ENCODE results near the gene NKX2-4.

NKX2-4 gene

GRCh38 chr20:21364413-21364812, 32.9 kb downstream of the NKX2-4 start:
- no peak for TF ChIP-seq CTCF (IDR thresholded peaks at IDR 0.05; ENCODE audit: control insufficient read depth, extremely low read depth, insufficient read depth)
- H3K4me3 ChIP-seq (ENCODE audit: low read depth, low read length), result no peak overlapping the region
- no peak for DNase-seq (ENCODE audit: low read depth)

- H3K4me3 ChIP-seq (ENCODE audit: low read depth, low read length), result no peak overlapping the region
- no peak for TF ChIP-seq CTCF (IDR thresholded peaks at IDR 0.05; ENCODE audit: control insufficient read depth, extremely low read depth, insufficient read depth)
- DNase-seq (ENCODE audit: low read depth), result no peak
Measured at GRCh38 chr20:21361266-21361665, 36.1 kb downstream of the NKX2-4 start.

DNA sequence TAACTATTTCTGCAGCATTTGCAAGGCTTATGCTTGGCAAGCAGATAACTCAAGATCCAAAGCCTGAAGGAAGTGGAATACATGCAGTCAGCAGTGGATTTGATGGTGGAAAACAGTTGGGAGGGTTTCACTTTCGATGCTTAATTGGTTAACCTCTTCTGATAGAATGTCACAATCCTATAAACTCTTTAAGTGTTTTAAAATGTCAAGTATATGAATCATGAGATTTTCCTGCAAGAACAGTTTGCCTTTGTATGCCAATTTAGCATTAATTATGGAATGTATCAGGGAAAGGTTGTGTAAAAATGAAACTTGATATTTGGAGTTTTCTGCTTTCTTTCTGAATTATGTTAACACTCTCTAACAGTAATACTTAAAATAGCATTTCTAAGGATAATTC, 36.6 kb downstream of the NKX2-4 start:
- no peak for TF ChIP-seq CTCF (IDR thresholded peaks at IDR 0.05; ENCODE audit: control insufficient read depth, extremely low read depth, insufficient read depth)
- DNase-seq (ENCODE audit: low read depth), result no peak
- H3K4me3 ChIP-seq (ENCODE audit: low read depth, low read length), result no peak overlapping the region

DNA sequence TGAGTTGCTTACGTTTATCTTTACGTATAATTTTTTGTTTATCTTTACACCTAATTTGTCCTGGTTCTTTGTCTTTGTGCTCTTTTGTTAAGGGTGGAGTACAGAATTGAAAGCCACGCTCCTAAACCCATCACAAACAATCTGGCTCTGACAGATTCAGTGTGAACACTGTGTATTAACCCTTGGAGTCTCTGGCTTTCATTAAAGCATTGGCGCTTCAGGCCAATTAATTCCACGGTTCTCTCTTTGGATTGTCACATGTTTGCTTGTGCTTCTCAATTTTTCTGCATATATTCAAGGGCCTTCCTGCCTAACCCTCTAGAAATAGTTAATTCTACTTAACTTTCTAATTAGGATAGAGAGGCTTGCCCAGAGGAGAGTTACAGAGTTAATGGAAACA, 38.6 kb downstream of the NKX2-4 start:
- DNase-seq (ENCODE audit: low read depth), result no peak
- no peak overlapping the region for H3K4me3 ChIP-seq (ENCODE audit: low read depth, low read length)
- no peak for TF ChIP-seq CTCF (IDR thresholded peaks at IDR 0.05; ENCODE audit: control insufficient read depth, extremely low read depth, insufficient read depth)

DNA sequence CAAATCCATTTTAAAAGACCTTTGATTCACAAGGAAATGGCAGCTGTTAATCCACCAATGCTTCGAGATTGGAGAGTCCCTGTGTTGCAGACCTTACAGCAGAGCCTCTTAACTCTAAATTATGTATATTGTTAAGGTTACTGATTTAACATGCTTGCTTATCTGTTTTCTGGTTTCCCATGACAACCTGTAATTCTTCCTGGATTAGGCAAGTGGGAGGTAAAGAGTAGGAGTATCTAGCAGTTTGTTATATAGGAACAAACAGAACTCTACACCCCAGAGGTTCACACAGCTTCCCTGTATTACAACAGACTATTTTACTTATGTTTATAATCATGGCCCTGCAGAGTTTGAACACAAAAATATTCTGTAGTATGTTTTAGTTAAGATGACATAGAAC, 39.5 kb downstream of the NKX2-4 start:
- TF ChIP-seq CTCF (IDR thresholded peaks at IDR 0.05; ENCODE audit: control insufficient read depth, extremely low read depth, insufficient read depth), result no peak
- DNase-seq (ENCODE audit: low read depth), result no peak
- no peak overlapping the region for H3K4me3 ChIP-seq (ENCODE audit: low read depth, low read length)

DNA sequence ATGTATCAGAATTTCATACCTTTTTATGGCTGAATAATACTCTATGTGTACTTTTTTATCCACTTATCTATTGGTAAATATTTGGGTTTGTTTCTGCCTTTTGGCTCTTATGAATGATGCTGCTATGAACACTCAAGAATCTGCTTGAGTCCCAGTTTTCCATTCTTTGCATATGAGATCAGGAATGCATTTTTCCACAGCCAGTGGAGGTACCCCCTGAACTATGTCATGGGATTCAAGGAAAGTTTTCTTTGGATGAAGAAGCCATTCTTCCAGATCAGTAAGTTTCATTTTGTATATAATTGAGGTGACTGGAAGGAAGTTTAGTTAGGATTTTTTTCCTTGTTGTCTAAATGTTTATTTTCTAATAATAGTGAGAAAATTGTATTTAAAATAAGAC, 40.9 kb downstream of the NKX2-4 start:
- no peak for TF ChIP-seq CTCF (IDR thresholded peaks at IDR 0.05; ENCODE audit: control insufficient read depth, extremely low read depth, insufficient read depth)
- no peak for DNase-seq (ENCODE audit: low read depth)
- no peak overlapping the region for H3K4me3 ChIP-seq (ENCODE audit: low read depth, low read length)

GRCh38 chr20:21355981-21356380, 41.3 kb downstream of the NKX2-4 start:
- H3K4me3 ChIP-seq (ENCODE audit: low read depth, low read length), result no peak overlapping the region
- no peak for TF ChIP-seq CTCF (IDR thresholded peaks at IDR 0.05; ENCODE audit: control insufficient read depth, extremely low read depth, insufficient read depth)
- no peak for DNase-seq (ENCODE audit: low read depth)

Data from LNCaP clone FGC (cell line).